Measurements from ENCODE around the gene PATJ.
A peak's percentile ranks its signal among the peaks of the same experiment; 100 is the strongest.

The PATJ gene

DNA sequence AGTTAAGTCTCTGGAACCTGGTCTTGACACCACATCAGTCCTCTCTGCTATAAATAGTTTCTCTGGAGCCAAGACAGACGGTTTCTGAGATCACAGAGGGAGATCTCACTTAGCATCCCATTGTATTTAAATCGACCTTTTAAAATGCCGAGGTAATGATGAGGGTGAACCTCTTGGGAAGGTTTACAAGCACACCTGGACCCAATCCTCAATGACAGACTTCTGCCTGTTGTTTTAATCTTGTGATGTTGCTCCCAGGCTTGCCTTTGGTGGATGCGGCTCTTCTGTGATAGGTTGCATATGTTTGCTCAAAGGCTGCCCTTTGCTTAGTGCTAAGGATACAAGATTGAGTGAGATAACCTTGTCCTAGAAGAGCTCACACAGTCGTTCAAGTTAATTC is 347.7 kb downstream of the PATJ start:
- DNase-seq (ENCODE audit: low read depth in 3 of 3), result no peak

DNA sequence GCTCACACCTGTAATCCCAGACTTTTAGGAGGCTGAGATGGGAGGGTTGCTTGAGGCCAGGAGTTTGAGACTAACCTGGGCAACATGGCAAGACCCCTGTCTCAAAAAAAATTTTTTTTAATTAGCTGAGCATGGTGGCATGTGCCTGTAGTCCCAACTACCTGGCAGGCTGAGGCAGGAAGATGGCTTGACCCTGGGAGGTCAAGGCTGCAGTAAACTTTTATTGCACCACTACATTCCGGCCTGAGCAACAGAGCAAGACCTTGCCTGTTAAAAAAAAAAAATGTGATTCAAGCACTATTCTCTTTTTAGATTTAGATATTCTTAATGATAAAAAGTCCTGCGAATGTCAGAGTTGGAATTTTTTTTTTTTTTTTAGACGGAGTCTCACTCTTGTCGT is 349.8 kb downstream of the PATJ start:
- no peak for DNase-seq (ENCODE audit: low read depth in 3 of 3)

DNA sequence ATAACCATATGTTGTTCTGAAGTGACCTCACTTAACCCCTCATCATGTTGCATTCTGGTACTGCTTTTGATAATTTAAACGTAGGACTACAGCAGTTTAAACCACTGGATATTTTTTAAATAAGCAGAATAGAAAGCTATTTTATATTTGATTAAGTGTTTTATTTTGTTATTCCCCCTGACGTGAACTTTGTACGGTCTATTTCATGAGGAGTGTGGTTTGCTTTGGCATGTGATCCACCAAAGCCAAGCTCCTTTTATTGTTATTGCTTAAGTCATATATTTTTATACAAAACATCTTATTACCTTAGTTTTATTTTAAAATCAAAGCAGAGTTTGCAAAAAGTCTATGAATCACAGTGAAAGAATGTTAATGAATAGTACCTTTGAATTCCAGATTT is 351.0 kb downstream of the PATJ start:
- DNase-seq (ENCODE audit: low read depth in 3 of 3), result no peak

DNA sequence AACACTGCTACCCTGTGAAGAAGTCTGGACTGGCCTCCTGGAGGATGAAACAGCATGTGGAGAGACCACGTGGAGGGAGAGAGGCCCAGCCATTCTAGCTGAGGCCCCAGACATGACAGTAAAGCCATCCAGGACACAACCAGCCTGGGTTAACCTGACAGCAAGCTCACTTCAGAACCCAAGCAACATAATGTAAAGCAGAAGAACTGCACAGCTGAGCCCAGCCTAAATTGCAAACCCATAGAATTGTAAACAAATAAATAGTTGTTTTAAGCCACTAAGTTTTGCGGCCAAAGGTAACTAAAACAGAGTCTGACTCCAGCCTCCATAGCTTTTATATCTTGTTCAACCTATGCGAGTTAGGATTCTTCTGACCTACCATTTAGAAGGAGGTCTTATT is 355.2 kb downstream of the PATJ start:
- DNase-seq (ENCODE audit: low read depth in 3 of 3), result no peak

DNA sequence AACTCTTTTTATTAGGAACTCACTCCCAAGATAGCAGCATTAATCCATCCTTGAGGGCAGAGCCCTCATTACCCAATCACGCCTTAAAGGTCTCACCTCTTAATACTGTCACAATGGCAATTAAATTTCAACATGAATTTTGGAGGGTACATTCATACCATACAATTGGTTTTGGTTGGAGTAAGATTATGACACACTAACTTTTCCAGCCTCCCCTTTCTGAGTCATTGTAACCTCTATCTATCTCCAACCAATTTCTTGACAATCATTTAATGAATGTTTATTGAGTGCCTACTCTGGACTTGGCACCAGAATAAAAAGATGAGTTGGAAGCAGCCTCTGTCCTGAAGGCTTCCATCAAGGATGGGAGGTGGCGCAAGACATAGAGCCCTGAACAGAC is 358.2 kb downstream of the PATJ start:
- DNase-seq (ENCODE audit: low read depth in 3 of 3), result no peak

DNA sequence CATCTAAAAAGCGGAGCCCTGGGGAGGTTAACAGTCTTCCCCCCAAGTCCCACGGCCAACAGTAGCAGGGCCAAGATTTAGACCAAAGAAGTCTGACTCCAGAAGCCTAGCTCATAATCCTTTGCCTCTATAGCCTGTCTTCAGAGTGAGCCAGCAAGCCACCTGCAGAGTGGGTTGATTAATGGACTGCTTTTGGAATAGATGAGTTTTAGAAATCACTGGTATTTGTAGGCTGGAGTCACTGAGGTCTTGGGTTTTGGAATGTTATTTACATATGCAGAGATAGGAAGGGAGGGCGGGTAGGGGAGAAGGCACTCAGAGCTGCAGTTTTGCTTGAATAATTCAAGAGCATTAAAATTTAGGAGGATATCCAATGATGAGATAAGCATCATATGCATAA is 361.6 kb downstream of the PATJ start:
- no peak for DNase-seq (ENCODE audit: low read depth in 3 of 3)

DNA sequence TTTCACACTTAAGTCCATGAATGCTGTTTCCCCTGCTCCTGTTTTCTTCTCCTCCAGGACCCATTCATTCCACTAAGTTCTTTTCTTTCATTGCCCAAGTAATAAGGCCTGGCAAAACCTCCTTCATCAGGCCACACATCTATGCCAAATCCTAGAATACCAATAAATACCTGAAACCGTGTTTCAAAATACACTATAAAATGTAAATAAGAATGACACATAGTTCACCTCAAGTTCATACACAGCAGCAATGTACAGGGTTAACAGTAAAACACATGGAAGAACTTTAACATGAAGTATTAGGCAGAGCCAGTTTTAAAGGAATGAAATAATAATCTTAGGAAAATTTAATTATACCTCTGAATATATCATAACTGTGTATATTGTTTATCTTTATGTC is 365.6 kb downstream of the PATJ start:
- no peak for DNase-seq (ENCODE audit: low read depth in 3 of 3)

DNA sequence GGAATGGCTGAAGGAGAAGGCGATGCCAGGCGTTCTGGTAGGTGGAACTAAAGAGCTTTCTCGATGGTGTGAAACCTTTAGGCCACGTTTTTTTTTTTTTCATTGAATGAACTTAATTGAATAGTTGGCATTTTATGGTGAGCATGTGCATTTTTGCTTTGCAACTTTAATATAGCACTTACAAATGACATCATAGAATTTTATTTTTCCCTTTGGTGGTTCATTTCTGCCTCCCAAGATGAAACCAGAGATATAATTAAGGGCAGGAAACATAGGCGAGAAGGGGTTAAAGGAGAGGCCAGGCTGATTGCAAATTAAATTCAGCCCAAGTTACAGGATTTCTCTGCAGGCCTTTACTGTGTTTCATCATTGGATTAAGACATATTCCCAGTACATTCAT is 366.8 kb downstream of the PATJ start:
- no peak for DNase-seq (ENCODE audit: low read depth in 3 of 3)

DNA sequence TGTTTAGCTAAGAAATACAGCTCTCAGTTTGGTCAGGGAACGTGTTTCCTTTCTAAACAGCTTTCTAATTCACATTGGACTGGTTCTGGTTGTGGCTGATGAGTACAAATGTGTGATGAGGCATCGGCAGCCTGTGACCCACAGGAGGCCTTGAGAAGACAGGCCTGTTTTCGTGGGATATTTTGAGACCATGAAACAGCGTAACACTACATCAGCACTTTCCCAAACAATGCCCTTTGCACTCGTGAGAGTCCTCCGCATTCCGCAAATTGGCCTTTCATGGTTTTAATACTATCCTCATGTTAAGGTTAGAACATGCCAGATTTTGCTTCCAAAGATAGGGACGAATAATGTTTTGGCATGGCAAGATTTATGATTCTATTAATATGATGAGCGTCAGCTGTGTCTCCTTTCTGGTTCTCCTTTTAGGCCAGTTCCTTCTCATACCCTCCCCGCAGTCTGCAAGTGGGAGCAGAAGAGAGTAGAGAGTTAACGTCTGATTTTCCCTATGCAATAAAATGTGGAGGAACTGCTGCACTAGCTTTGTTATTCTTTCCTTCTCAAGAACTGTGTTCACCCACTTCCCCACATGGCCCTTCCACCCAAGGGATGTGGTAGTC is 368.0 kb downstream of the PATJ start:
- no peak for DNase-seq (ENCODE audit: low read depth in 3 of 3)

DNA sequence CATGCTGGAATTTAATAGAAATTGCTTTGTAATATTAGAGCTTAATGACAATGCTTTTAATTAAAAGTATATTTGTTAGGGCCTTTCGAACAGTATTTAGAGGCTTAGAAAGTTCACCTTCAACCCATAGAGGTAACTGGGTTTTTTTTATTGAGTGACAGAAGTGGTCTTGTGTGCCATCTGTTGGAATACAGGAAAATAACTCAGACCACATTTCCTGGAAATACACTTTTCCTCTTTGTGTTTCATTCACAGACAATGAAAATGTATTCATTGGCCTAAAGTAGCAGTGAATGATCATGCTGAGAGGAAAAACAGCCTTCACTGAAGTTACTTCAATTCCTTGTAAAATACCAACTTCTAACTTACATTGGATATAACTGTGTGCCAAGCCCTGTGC is 368.8 kb downstream of the PATJ start:
- DNase-seq (ENCODE audit: low read depth in 3 of 3), result no peak

DNA sequence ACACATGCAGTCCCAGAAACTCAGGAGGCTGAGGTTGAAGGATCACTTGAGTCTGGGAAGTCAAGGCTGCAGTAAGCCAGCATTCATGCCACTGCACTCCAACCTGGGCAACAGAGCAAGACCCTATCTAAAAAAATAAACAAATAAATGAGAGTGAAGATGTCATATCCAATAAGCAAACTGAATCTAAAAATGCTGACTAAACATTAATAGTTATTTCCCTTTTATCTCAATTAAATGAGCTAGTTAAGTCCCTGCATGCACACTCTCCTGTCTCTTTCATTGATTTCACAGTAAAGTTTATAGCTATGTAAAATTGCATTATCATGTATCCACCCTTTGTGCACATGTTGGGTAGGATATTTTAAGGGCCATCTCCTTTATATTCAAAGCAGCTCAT is 371.2 kb downstream of the PATJ start:
- no peak for DNase-seq (ENCODE audit: low read depth in 3 of 3)

DNA sequence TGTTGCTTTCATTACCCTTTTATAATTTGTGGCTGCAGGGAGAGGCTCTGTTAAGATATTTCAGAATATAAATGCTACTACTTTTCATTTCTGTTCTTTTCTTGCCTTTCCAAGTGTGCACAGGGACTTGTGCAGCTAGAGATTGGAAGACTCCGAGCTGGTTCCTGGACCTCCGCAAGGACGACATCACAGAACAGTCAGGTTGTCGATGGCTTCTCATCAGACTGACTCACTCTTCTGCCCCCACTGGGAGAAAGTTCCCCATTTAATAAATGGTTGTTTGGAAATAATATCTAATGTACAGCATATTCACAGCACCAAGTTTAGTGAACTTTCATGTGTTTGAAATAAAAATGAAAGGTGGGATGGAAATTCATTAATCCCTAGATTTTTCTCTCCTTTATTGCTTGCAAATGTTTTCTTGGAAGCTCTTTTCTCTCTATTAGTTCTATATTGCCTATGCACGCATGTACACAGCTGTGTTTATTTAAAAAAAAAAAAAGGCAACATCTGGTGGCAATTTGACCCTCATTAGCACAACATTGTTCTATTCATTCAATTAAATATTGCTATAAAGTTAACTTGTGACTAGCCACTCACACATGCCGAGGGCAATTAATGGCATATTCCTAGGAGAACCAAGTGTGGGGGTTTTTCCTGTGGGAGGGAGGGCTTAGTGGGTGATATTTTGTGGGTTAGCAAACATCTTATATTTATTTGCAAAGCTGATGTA is 374.9 kb downstream of the PATJ start:
- no peak for DNase-seq (ENCODE audit: low read depth in 3 of 3)

DNA sequence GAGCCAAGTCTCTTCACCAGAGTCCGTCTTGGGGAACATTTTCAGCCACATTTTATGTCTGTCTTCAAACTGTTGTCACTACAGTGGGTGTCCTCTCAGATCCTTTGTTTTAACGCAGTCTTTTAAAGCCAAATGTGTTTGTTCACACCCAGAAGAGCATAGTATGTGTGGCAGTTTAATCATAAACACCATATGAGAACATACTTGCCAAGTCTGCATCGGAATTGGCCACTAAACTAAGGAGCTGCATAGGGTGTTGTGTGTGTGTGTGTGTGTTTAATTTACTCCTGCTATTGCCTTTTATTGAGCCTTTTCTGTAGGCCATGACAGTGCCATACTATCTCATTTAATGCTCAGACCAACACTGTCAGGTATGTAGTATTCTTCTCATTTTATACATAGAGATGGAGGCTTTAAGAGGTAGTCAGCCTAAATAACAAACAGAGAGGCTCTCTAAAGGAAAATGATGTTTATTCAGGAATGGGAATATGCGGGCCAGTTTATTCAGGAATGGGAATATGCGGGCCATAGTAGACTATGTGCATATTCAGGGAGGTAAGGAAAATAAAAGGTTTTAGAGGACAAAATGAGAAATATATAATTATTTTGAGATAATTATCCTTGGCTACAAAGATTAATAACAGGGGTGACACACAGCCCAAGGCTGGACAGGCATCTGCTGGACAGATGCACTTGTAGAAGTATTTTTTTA is 384.5 kb downstream of the PATJ start:
- no peak for DNase-seq (ENCODE audit: low read depth in 3 of 3)

DNA sequence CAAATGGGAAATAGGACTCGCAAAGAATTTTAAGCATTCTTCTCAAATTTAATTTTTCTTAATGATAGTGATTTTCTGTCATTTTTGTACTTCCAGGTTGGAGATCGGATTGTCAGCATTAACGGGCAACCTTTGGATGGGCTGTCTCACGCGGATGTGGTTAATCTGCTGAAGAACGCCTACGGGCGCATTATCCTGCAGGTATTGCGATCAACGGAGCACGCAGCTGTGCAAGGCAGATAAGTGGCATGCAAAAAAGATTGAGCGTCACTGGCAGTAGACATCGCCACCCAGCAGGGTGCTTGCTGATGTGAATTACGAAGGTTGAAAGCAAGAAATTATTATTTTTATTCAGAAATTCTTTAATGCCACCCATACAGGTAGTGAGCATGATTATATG is 386.5 kb downstream of the PATJ start:
- DNase-seq (ENCODE audit: low read depth in 3 of 3), result no peak

DNA sequence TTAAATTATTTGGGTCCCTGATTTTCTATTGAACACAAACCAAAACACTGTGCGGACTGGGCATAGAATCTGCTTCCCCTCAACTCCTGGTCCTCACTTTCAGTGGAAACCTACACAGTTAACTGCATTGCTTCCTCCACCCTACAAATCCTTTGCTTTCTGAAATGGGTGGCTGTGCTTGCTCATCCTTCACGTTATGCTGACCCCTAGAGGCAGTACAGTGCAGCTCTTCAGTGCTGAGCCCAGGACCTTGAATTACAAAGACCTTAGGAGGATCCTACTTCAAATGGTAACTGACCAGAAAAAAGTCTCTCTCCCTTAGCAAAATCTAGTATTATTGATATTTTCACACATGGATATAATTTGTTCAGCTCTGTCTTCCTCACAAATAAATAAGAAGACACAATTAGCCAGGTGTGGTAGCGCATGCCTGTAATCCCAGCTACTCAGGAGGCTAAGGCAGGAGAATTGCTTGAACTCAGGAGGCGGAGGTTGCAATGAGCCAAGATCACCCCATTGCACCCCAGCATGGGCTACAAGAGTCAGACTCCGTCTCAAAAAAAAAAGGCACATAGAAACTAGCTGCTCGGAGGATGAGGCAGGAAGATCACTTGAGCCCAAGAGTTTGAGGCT is 388.9 kb downstream of the PATJ start:
- DNase-seq (ENCODE audit: low read depth in 3 of 3), result peak in 1 of 3 experiments; percentile 3

DNA sequence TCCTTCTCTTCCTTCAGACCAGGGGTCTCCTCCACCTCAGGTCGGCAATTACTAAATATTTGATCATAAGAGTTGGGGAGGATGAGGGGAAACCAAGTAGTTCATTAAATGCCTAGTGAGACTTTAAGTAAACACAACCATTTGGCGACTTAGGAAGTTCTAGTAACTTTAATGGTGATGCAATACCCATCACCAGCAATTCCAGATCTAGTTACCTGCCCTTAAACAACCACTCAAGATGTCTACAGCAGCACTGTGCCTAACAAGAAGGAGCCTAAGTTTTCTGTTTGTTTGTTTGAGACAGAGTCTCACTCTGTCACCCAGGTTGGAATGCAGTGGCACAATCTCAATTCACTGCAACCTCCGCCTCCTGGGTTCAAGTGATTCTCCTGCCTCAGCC is 395.7 kb downstream of the PATJ start:
- no peak for DNase-seq (ENCODE audit: low read depth in 3 of 3)

DNA sequence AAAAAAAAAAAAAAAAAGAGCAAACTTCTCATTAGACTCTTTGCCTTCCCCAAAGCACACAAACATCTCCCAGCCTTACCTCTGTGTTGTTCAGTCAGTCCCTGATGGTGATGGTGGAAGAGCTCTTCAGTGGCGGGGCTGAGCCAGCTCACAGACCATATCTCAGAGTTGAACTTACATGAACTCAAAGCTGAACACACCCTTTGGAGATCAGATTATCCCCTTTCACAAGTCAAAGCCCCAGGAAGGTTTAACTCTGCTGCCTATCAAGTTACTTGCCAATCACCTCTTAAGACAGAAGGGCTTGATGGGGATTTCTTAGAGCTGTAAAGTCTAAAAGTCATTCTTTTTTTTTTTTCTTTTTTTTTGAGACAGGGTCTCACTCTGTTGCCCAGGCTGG is 397.1 kb downstream of the PATJ start:
- no peak for DNase-seq (ENCODE audit: low read depth in 3 of 3)

DNA sequence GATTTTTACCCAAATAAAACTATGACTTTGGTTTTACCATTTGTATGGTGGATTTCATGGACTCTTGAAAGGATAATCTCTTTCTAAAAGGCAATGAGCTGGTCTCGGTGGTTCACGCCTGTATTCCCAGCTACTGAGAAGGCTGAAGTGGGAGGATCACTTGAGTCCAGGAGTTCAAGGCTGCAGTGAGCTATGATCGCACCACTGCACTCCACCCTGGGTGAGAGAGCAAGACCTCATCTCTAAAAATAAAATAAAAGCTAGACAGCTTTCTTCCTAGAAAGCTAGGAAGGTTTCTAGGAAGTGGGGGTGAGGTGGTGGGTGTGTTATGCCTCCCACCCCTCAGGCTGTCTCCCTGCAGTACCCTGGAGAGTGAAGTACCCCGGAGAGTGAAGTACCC is 398.4 kb downstream of the PATJ start:
- no peak for DNase-seq (ENCODE audit: low read depth in 3 of 3)

DNA sequence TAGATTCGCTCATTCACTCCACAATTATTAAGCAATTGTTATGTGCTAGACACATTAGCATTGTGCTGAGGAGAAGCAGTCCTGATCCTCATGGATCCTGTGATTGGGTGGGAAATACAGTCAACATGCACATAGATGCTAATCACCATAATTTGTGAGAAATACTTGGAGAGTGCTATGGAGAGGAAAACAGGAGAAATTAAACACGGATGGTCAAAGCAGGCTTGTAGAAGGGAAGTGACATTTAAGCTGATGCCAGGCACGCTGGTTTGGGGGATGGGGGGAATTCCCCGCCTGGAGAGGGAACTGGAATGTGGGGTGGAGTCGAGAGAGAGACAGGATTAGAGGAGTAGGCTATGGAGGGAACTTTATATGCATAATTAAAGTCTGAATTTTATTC is 400.2 kb downstream of the PATJ start:
- no peak for DNase-seq (ENCODE audit: low read depth in 3 of 3)

DNA sequence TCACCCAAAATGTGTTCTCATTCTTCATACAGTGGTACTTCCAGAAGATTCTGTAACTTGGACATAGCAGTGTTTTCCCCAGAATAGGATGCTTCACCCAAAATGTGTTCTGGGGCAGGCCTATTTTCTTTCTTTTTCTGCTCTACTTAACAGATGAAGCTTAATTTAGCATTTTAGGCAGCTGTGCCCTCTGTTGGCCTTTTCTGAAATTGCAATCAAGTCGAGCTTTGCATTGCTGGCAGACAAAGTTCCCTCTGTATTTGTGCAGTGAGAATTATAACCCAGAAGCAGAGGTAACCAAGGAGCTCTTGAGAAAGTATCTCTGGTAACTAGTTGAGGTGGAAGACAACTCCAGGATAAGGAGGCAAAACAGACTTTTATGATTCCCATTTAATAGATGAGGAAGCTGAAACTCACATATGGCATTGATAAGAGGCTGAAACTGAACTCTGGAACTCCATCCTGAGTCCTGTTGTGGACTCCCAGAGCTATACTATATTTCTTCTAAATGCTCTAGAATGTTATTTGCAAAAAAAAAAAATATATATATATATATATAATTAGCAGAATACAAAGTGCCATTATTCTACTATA is 402.1 kb downstream of the PATJ start:
- DNase-seq (ENCODE audit: low read depth in 3 of 3), result no peak

DNA sequence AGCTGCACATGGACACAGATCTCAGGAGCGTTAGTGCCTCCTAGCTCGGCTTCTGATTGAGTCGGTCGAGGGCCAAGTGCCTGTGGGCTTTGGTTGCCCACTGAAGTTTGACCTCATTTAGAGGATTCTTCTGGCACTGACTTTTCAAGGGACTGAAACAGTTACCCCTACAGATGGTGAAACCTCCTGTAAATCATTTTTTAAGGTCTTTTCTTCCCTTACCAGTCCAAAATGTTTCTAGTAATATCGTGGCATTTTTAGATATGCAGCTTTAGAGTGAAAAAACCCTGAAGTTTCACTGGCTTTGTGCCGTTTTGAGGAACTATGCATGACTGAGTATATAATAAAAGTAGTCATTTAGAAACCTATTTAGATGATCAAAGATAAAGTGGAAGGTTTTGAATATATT is 417.7 kb downstream of the PATJ start:
- DNase-seq (ENCODE audit: low read depth in 3 of 3), result no peak

DNA sequence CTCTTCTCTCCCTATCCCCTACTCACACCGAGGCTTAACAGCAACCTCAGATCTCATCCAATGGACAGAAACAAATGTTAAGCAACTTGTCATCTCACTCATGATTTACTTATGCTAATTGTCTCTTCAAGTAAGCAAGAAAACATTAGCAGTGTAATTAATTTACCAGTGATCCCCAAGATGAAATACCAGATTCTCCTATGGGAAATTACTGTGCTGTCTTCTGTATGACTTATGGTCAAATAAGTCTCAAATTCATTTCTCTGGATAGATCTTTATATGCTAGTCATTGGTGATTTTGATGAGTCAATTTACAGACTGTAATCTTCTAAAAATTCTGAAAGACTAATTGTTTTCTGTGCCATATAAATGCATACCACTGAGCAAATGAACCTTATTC is 419.4 kb downstream of the PATJ start:
- DNase-seq (ENCODE audit: low read depth in 3 of 3), result no peak

All from stimulated activated CD4-positive, alpha-beta T cell treated with anti-CD3 and anti-CD28 coated beads, TNF-alpha, amount 100 ng/mL, for 4 hours (primary cell).